Ureter (tissue), 1 donor: ENCODE measurements around the gene PARVG. TPM values are rescaled to one million over a fixed set of nuclear protein-coding genes. Genes with fewer than 3 reads are reported as not detected.

ENCODE experiments used
- DNase-seq: peaks from one replicate; pipeline ENCODE4 v3.0.0-alpha.2; 2020; ENCODE audit warnings: low spot score
- total RNA-seq: library from RNA; stranded (reverse); gene quantifications from one replicate; pipeline ENCODE4 v1.2.4, GENCODE V29; 2023
- donor health status: DM: yes; HTN: yes; CAD: no.

Gene PARVG
- total RNA-seq, 1 donor from 2014 or later, result 13.5 TPM

GRCh38 chr22:44195189-44195871, 14.6 kb downstream of the PARVG start:
- no peak for DNase-seq

- no peak for DNase-seq
These were observed 15.5 kb downstream of the PARVG start for GRCh38 chr22:44196241-44196640.

GRCh38 chr22:44196731-44197131, 16.0 kb downstream of the PARVG start:
- DNase-seq, result no peak

- no peak for DNase-seq
These were observed 16.5 kb downstream of the PARVG start for GRCh38 chr22:44197271-44197670.

- no peak for DNase-seq
These were observed 18.4 kb downstream of the PARVG start for GRCh38 chr22:44199164-44199563.

- DNase-seq, result no peak
These were observed 19.1 kb downstream of the PARVG start for GRCh38 chr22:44199866-44200265.

GRCh38 chr22:44200451-44200850, 19.7 kb downstream of the PARVG start:
- no peak for DNase-seq

GRCh38 chr22:44200855-44201550, 20.3 kb downstream of the PARVG start:
- DNase-seq, result no peak

GRCh38 chr22:44201665-44202064, 20.9 kb downstream of the PARVG start:
- no peak for DNase-seq

GRCh38 chr22:44202261-44202789, 21.6 kb downstream of the PARVG start:
- no peak for DNase-seq

- DNase-seq, result no peak
These were observed 22.5 kb downstream of the PARVG start for GRCh38 chr22:44203203-44203602.

- DNase-seq, result no peak
These were observed 24.2 kb downstream of the PARVG start for GRCh38 chr22:44204739-44205515.

GRCh38 chr22:44205516-44206329, 25.0 kb downstream of the PARVG start:
- DNase-seq, result no peak

GRCh38 chr22:44206330-44206645, 25.6 kb downstream of the PARVG start:
- no peak for DNase-seq

- DNase-seq, result no peak
These were observed 26.0 kb downstream of the PARVG start for GRCh38 chr22:44206696-44207095.

- no peak for DNase-seq
These were observed 26.7 kb downstream of the PARVG start for GRCh38 chr22:44207173-44207980.

- no peak for DNase-seq
These were observed 27.2 kb downstream of the PARVG start for GRCh38 chr22:44207981-44208317.

- no peak for DNase-seq
These were observed 28.6 kb downstream of the PARVG start for GRCh38 chr22:44209343-44209742.

- DNase-seq, result no peak
These were observed 30.0 kb downstream of the PARVG start for GRCh38 chr22:44210722-44211121.

- DNase-seq, result no peak
These were observed 30.7 kb downstream of the PARVG start for GRCh38 chr22:44211256-44211945.
